Thyroid gland (tissue), 4 donors: ENCODE results near the gene MTUS2. TPM values are rescaled to one million over a fixed set of nuclear protein-coding genes. Genes with fewer than 3 reads are reported as not detected.

ENCODE experiments used
- DNase-seq, 2 donors: peaks; one replicate each; pipeline ENCODE4 v3.0.0-alpha.2; 2019
- H3K27ac ChIP-seq, 3 donors: fragments of 200-600 bp; sonication (generic); 1 replicate in 2 of 3; 2 replicates in 1 of 3; pipeline ENCODE4 v1.5.1; 2016 to 2019; ENCODE audit warnings: mild to moderate bottlenecking in 1 of 3, moderate library complexity in 1 of 3
- H3K27me3 ChIP-seq: fragments of 200-600 bp; sonication (generic); one replicate; pipeline ENCODE4 v1.5.1; 2019
- H3K36me3 ChIP-seq, 2 donors: fragments of 200-600 bp; sonication (generic); one replicate each; pipeline ENCODE4 v1.5.1; 2016 to 2019
- H3K4me1 ChIP-seq, 2 donors: fragments of 200-600 bp; sonication (generic); one replicate each; pipeline ENCODE4 v1.5.1; 2017 to 2019
- H3K4me3 ChIP-seq, 3 donors: fragments of 200-600 bp; sonication (generic); replicated peaks in 1 of 3; 1 replicate in 2 of 3; 2 replicates in 1 of 3; pipeline ENCODE4 v1.5.1; 2016; ENCODE audit warnings: mild to moderate bottlenecking in 1 of 3
- H3K9me3 ChIP-seq: fragments of 200-600 bp; sonication (generic); one replicate; pipeline ENCODE4 v1.5.1; 2017
- CTCF ChIP-seq, 6 experiments: fragments of 200-600 bp in 3 of 6; fragments of 450-650 bp in 3 of 6; sonication (generic) in 3 of 6; IDR thresholded peaks; one replicate each; pipeline ENCODE4 v1.5.1; 2016 to 2019; ENCODE audit warnings: antibody characterized with exemption in 6 of 6, mild to moderate bottlenecking in 2 of 6, inconsistent platforms in 1 of 6, moderate library complexity in 1 of 6
- POLR2A ChIP-seq, 2 donors: fragments of 450-650 bp; IDR thresholded peaks; one replicate each; pipeline ENCODE4 v1.6.1; 2017; ENCODE audit warnings: antibody characterized with exemption in 2 of 2, mild to moderate bottlenecking in 2 of 2, moderate library complexity in 1 of 2
- WGBS, 2 donors: methylation state at CpG; one replicate each; pipeline ENCODE4 v1.1.5; 2017; 5-methylcytosine and 5-hydroxymethylcytosine counted together
- intact Hi-C: fragments of 100-400 bp; cut with DNase I; formaldehyde crosslinking; loops from one replicate; pipeline ENCODE4 v1.15.1; 2023
- total RNA-seq, 4 donors: library from RNA; depleted of rRNA; stranded (reverse); fragments of >200 nt; gene quantifications; one replicate each; pipeline ENCODE4 v1.2.3, GENCODE V29; 2016

The MTUS2 gene
- total RNA-seq, 4 donors from 2014 or later, result 0.98 to 1.5 (median 1.1) TPM

- Histone ChIP-seq H3K4me1 (no peaks in the 10 kb centered on the region), H3K9me3 (no peaks in the 10 kb centered on the region), H3K4me3 (no peak overlapping the region), H3K27ac (no peak overlapping the region), H3K27me3 (no peaks in the 10 kb centered on the region), H3K36me3 (no peaks in the 10 kb centered on the region)
- TF ChIP-seq CTCF (IDR thresholded peaks at IDR 0.05) (no peak), POLR2A (IDR thresholded peaks at IDR 0.05) (no peak)
- DNase-seq, result no peak
- WGBS, 2 donors, result 50 to 54% methylated on average over 6 of the region's 6 CpGs
- intact Hi-C loops, result no loop called here
Measured at GRCh38 chr13:29318741-29319140, 498.6 kb downstream of the MTUS2 start.

GRCh38 chr13:29319451-29319850 is 499.3 kb downstream of the MTUS2 start:
- intact Hi-C loops, result no loop called here
- WGBS, 2 donors, result 79 to 90% methylated on average over 9 of the region's 9 CpGs
- Histone ChIP-seq H3K27me3 (no peaks in the 10 kb centered on the region), H3K36me3 (no peaks in the 10 kb centered on the region), H3K4me3 (no peak overlapping the region), H3K4me1 (no peaks in the 10 kb centered on the region), H3K9me3 (no peaks in the 10 kb centered on the region), H3K27ac (no peak overlapping the region)
- DNase-seq, result no peak
- TF ChIP-seq POLR2A (IDR thresholded peaks at IDR 0.05) (no peak), CTCF (IDR thresholded peaks at IDR 0.05) (no peak)

GRCh38 chr13:29323954-29324353 is 503.8 kb downstream of the MTUS2 start:
- 78 to 84% methylated on average over 9 of the region's 9 CpGs for WGBS, 2 donors
- intact Hi-C loops, result no loop called here
- no peak for DNase-seq
- Histone ChIP-seq H3K4me3 (no peak overlapping the region), H3K9me3 (no peaks in the 10 kb centered on the region), H3K27ac (no peak overlapping the region), H3K36me3 (no peaks in the 10 kb centered on the region), H3K4me1 (no peaks in the 10 kb centered on the region), H3K27me3 (no peaks in the 10 kb centered on the region)
- no peak for TF ChIP-seq POLR2A (IDR thresholded peaks at IDR 0.05)
- TF ChIP-seq CTCF (IDR thresholded peaks at IDR 0.05), result no peak

- no peaks in the 10 kb centered on the region for H3K27me3 ChIP-seq
- no peaks in the 10 kb centered on the region for H3K36me3 ChIP-seq
- DNase-seq, result no peak
- no peak for TF ChIP-seq POLR2A (IDR thresholded peaks at IDR 0.05)
- TF ChIP-seq CTCF (IDR thresholded peaks at IDR 0.05), result no peak
- intact Hi-C loops, result no loop called here
- no peak overlapping the region for H3K27ac ChIP-seq
- 86 to 89% methylated on average over 1 of the region's 1 CpG for WGBS, 2 donors
- no peaks in the 10 kb centered on the region for H3K9me3 ChIP-seq
- H3K4me3 ChIP-seq, result no peak overlapping the region
- no peaks in the 10 kb centered on the region for H3K4me1 ChIP-seq
Measured at GRCh38 chr13:29324601-29325000, 504.5 kb downstream of the MTUS2 start.

- no peak overlapping the region for H3K4me3 ChIP-seq
- H3K36me3 ChIP-seq, result no peaks in the 10 kb centered on the region
- H3K4me1 ChIP-seq, result no peaks in the 10 kb centered on the region
- WGBS, 2 donors, result 57 to 59% methylated on average over 2 of the region's 2 CpGs
- no peak for DNase-seq
- H3K27ac ChIP-seq, result no peak overlapping the region
- H3K27me3 ChIP-seq, result no peaks in the 10 kb centered on the region
- H3K9me3 ChIP-seq, result no peaks in the 10 kb centered on the region
- TF ChIP-seq CTCF (IDR thresholded peaks at IDR 0.05) (no peak), POLR2A (IDR thresholded peaks at IDR 0.05) (no peak)
- intact Hi-C loops, result no loop called here
Measured at GRCh38 chr13:29328501-29328900, 508.4 kb downstream of the MTUS2 start.
